C4-2B (cell line): ENCODE data around the gene RMDN2.
"Not testable (repeated sequence)": the region's sequence is repeated elsewhere in the genome, so short reads cannot be mapped to it uniquely, and the experiment has no call there.

ENCODE experiments used
- CTCF ChIP-seq: fragments of 450-650 bp; conservative IDR thresholded peaks from 2 replicates; pipeline ENCODE4 v1.5.1; 2017; ENCODE audit warnings: mild to moderate bottlenecking
- ZFX ChIP-seq: fragments of 450-650 bp; IDR thresholded peaks from 2 replicates; pipeline ENCODE4 v1.6.1; 2017

- not testable (repeated sequence) for TF ChIP-seq CTCF, ZFX
Observed at GRCh38 chr2:37962018-37962739, 37.1 kb downstream of the RMDN2 start.
